GM19455 (cell line): ENCODE data around the gene USP9Y.
"Not testable (repeated sequence)": the region's sequence is repeated elsewhere in the genome, so short reads cannot be mapped to it uniquely, and the experiment has no call there.

Source experiments
- ATAC-seq: cut with Tn5 transposase; IDR thresholded peaks from one replicate; pipeline ENCODE4 v1.9.1; 2021; ENCODE audit not compliant: unreplicated experiment

The USP9Y gene

GRCh38 chrY:12701181-12701695, at the start of gene USP9Y:
Gene USP9Y, plus strand, starts transcription at chrY:12701231. Its CDS starts 8,217 bp downstream, at chrY:12709448.
- no peak for ATAC-seq

DNA sequence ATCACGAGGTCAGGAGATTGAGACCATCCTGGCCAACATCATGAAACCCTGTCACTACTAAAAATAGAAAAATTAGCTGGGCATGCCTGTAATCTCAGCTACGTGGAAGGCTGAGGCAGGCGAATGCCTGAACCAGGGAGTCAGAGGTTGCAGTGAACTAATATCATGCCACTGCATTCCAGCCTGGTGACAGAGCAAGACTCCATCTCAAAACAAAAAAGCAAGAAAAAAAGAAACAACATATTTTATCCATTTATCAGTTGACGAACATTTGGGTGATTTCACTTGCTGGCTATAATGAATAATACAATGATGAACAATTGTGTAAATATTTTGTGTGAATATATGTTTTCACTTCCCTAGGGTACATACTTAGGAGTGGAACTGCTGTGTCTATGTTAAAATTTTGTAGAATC, 49.4 kb upstream of the USP9Y start:
- no peak for ATAC-seq

- ATAC-seq = peak; percentile 59
Observed at GRCh38 chrY:12661745-12662681, 39.0 kb upstream of the USP9Y start.

DNA sequence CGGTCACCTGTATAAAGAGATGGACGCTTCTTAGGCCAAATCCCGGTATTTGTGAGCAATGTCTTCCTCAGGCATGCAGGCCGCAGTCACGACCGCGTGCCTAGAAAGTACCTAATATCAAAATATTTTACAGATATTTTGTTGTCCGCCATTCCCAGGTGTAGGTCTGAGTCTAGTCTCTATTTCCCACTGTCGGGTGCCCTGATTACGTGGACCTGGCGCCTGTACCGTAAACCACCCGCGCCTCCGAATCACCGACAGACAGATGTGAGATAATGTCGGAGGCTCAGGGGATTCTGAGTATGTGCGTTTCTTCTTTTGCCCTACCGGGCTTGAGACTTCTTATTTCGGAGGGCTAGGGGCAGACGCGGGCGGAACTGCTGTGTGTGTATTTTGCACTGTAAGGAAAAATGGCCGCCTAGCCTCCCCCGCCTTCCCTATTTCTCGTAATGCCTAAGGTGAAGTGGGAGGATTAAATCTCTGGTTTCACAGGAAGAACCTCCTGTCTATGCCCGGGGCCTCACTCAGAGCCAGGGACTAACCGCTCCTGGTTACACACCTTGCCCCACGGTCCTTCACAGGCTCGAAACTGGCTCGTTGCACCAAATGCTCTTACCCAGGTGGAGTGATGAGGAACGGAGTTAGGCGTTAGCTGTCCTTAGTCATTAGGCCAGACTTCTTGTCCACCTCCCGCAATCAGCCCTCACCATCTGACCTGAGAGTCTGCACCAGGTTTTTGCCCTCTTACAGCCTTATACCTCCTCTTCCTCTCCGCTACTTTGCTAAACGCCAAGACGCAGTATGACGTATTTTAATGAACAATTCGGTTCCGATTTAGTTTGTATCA, 38.1 kb upstream of the USP9Y start:
- ATAC-seq = peak; percentile 55

DNA sequence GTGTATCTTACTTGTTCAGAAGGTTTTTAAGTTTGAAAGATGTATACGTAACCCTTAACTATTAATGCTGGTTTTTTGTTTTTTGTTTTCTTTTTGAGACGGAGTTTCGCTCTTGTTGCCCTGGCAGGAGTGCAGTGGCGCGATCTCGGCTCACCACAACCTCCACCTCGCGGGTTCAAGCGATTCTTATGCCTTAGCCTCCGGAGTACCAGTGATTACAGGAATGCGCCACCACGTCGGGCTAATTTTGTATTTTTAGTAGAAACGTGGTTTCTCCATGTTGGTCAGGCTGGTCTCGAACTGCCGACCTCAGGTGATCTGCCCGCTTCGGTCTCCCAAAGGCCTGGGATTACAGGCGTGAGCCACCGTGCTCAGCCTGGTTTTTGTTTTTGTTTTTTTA, 37.2 kb upstream of the USP9Y start:
- not testable (repeated sequence) for ATAC-seq

DNA sequence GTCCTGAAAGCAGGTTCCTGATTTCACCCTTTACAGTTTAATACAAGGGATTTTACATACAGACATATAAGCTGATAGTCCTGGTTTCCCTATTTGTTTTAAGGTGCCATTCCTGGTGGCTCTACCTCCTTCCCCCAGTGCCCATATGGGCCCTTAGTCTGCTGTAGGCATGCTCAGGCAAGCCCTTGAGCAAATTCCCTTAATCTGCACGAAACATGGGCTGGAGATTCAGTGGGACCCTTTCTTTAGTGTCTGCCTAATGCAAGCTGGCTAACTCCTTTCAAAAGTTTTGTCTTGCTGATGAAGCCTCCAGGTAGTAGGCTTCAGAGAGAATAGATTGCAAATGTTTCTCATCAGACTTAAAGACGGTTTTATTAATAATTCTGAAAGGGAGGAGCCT, 22.9 kb upstream of the USP9Y start:
- ATAC-seq = no peak

- no peak for ATAC-seq
Observed at GRCh38 chrY:12681535-12681934, 19.5 kb upstream of the USP9Y start.

DNA sequence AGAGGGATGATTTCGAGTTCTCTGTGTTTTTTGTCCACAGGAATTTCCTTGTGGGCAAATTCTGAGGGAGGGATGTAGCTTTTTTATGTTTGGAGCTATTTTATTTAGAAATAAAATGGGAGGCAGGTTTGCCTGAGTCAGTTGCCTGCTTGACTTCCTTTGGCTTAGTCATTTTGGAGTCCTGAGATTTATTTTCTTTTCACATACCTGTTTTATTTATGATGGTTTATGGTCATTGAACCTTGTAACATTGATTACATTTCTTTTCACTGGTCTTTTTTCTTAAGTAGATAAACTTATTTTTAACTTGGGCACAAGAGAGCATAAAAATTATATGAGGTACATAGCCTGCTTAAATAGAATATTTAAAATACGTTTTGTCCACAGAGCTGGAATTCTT, 12.7 kb upstream of the USP9Y start:
- no peak for ATAC-seq

DNA sequence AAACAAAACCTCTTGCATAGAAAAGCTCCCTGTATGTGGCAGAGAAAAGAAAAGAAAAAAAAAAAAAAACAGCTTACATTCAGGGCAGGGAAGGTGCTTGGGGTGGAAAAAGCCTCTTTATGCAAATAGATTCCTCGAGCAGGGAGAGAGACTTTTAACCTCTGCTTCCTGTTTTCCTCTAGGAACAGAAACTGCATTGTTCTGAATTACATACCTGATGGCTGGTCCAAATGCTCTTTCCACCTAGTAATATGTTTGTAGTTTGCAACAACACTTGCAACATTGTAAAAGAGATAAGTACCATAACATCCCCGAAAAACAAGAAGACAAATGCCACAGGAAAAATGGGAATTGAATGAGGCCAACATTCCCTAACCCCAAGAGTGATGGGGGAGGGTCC, 944 bp upstream of the USP9Y start:
- ATAC-seq = no peak

- no peak for ATAC-seq
Observed at GRCh38 chrY:12702174-12702573, 1.1 kb downstream of the USP9Y start.

DNA sequence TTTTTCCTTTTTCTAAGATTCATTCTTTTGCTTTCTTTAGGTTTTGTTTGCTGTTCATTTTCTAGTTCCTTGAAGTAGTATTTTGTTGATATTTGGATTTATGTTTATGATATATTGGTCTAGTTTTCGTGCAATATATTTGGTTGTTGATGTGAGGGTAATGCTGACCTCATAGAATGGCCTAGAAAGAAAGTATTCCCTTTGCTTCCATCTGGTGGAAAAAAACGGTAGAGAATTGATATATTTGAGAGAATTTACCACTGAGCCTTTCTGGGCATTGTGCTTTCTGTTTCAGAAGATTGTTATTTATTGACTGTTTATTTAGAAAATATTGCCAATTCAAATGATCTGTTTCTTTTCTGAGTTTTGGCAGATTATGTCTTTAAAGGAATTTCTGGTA, 9.4 kb downstream of the USP9Y start:
- ATAC-seq = no peak

- no peak for ATAC-seq
Observed at GRCh38 chrY:12715376-12715775, 14.3 kb downstream of the USP9Y start.

GRCh38 chrY:12729746-12730145, 28.7 kb downstream of the USP9Y start:
- no peak for ATAC-seq

DNA sequence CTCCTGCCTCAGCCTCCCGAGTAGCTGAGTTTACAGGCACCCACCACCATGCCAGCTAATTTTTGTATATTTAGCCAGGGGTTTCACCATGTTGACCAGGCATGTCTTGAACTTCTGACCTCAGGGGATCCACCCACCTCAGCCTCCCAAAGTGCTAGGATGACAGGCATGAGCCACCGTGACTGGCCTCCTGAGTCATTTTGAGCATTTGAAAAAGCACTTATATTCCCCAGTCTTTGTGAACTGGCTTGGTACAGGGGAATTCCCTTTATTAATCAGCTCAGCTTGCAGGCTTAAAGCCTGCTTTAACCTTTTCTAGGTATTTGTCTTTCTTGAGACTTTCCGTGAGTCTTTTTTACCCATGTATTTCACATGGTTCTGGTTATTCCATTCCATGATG, 32.6 kb downstream of the USP9Y start:
- peak; percentile 77 for ATAC-seq

DNA sequence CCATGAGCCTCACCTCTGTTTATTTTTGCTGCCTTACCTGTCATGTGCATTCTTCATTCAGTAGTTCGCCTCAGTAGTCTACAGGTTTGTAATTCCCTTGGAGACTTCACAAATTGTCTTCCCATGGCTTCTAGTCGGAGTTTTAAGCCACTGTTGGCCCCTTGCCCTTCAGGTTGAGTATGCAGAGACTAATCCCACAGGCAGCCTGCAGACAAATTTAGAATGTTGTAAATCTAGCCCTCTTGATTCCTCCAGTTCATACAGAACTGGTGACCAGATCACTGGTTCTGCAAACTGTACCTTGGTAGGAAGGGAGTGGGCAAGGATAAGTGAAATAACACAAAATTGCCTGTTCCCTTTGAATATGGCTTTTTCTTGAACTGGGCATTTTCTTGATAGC, 33.0 kb downstream of the USP9Y start:
- no peak for ATAC-seq

DNA sequence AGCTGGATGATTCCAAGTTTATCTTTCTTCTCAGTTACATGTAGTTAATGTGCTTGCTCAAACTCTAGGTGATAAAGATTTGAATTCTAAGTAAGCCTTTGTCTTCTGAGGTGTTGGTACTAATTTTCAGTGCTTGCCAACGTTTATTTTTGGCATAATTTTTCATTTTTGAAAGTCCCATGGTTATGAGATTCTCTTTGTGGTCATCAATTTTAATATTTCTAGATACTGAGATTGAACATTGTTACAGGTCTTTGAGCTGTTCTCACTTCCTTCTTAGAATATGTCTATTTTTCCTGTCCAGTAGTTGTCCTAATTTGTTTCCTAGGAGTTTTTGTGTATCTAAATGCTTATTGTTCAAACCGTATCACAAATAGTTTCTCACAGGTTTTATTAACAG, 40.4 kb downstream of the USP9Y start:
- no peak for ATAC-seq

DNA sequence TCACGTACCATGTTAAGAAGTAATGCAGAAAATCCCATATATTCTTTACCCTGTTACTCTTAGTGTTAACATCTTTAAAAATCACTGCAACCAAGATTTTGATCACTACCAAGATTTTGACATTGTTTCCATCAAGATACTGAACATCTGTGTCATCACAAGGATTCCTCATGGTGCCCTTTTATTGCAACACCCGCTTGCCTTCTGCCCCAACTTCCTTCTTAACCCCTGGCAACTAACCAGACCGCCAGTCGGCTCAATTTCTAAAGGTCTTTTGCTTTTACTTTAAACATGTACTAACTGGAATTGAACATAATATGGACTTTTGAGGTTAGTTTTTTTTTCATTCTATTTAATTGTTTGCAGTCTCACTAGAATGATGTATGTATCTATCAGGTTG, 41.7 kb downstream of the USP9Y start:
- no peak for ATAC-seq

DNA sequence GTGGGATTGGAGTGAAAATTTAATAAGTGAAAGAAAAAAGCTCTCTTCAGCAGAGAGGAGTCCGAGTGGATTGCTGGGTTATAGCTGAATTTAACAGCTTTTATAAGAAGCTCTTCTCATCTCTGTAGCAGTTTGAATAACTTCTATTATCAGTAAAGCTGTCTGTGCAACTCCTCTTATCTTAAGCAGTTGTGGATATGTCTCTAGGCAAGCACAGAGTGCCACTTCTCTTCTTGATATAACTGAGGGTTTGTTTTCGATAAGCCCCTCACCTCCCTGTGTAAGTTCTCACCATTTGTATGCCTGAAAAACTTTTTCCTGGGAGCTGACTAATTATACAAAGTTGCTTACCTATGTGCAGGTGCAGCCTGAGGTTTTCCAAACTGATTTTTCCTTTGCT, 43.1 kb downstream of the USP9Y start:
- no peak for ATAC-seq

- no peak for ATAC-seq
Observed at GRCh38 chrY:12749293-12749692, 48.3 kb downstream of the USP9Y start.

DNA sequence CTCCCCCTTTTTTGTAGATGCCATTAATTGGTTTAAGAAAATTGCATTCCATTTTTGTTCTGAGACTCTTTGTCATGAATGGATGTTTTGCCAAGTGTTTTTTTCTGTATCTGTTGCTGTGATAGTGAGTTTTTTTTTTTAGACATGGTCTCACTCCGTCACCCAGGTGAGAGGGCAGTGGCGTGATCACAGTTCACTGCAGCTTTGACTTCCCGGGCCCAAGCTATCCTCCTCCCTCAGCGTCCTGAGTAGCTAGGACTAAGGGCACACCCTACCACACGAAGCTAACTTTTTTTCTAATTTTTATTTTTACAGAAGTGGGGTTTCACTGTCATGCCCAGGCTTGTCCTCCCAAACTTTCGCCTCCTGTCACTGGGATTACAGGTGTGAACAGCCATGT, 51.8 kb downstream of the USP9Y start:
- ATAC-seq = no peak

GRCh38 chrY:12756021-12756420, 55.0 kb downstream of the USP9Y start:
- no peak for ATAC-seq

GRCh38 chrY:12765976-12766375, 64.9 kb downstream of the USP9Y start:
- no peak for ATAC-seq
